ENCODE measurements around the gene MAGI2. TPM values are rescaled to one million over a fixed set of nuclear protein-coding genes. Genes with fewer than 3 reads are reported as not detected.
"Not testable (repeated sequence)": the region's sequence is repeated elsewhere in the genome, so short reads cannot be mapped to it uniquely, and the experiment has no call there.

MAGI2 gene
- total and polyA plus RNA-seq, 8 donors: 1.3 to 4.0 (median 2.0) TPM

DNA sequence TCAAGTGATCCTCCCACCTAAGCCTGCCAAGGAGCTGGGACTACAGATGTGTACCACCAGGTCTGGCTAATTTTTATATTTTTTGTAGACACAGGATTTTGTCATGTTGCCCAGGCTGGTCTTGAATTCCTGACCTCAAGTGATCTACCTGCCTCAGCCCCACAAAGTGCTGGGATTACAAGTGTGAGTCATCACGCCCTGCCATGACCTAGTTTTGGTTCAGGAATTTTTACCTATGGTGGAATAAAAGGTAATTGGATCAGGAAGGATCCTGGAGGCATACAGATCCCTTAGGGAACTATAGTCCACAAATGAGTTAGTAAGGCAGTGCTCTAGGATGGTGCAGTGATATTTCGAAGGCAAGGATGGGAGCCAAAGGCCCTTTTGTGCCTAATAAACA, 937.0 kb downstream of the MAGI2 start:
- Histone ChIP-seq H3K4me3 (no peak overlapping the region), H3K4me1 (no peaks in the 10 kb centered on the region), H3K27me3 (no peaks in the 10 kb centered on the region), H3K36me3 (no peaks in the 10 kb centered on the region), H3K27ac (no peak overlapping the region), H3K9me3 (no peaks in the 10 kb centered on the region)
- TF ChIP-seq, protein P1, sequence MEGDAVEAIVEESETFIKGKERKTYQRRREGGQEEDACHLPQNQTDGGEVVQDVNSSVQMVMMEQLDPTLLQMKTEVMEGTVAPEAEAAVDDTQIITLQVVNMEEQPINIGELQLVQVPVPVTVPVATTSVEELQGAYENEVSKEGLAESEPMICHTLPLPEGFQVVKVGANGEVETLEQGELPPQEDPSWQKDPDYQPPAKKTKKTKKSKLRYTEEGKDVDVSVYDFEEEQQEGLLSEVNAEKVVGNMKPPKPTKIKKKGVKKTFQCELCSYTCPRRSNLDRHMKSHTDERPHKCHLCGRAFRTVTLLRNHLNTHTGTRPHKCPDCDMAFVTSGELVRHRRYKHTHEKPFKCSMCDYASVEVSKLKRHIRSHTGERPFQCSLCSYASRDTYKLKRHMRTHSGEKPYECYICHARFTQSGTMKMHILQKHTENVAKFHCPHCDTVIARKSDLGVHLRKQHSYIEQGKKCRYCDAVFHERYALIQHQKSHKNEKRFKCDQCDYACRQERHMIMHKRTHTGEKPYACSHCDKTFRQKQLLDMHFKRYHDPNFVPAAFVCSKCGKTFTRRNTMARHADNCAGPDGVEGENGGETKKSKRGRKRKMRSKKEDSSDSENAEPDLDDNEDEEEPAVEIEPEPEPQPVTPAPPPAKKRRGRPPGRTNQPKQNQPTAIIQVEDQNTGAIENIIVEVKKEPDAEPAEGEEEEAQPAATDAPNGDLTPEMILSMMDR (IDR thresholded peaks at IDR 0.05): no peak
- ATAC-seq (no peak), DNase-seq (no peak), FAIRE-seq (no peak)
- intact Hi-C loops (cut with DNase I): no loop called here
- WGBS, 2 donors: 87 to 98% methylated on average over 2 of the region's 2 CpGs

DNA sequence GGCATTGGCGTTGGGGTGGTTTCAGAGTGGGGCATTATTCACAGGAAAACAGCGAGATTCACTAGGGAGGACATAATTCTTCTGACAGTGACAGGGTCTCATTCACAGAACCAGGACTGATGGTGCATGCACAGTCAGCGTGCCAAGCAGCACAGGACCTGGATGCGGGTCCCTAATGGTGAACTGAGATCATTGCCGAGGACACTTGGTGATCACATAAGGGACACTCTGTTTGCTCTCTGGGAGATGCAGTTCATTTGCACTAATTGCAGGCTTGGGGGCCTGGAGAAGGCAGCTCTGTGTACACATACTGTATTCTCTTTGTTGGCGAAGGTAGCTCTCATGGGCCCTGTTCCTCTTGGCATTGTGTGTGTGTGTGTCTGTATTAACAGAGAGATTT, 938.8 kb downstream of the MAGI2 start:
- FAIRE-seq: no peak
- no peaks in the 10 kb centered on the region for H3K9me3 ChIP-seq
- DNase-seq: no peak
- no peak overlapping the region for H3K4me3 ChIP-seq
- H3K36me3 ChIP-seq: no peaks in the 10 kb centered on the region
- H3K27me3 ChIP-seq: peaks cover 0 to 3% (median 0%) of the 10 kb centered on the region in 4 donors
- no peaks in the 10 kb centered on the region for H3K4me1 ChIP-seq
- TF ChIP-seq, protein P1 (IDR thresholded peaks at IDR 0.05): no peak
- no peak overlapping the region for H3K27ac ChIP-seq
- intact Hi-C loops (cut with DNase I): no loop called here
- ATAC-seq: no peak
- WGBS, 2 donors: 89 to 91% methylated on average over 6 of the region's 6 CpGs

DNA sequence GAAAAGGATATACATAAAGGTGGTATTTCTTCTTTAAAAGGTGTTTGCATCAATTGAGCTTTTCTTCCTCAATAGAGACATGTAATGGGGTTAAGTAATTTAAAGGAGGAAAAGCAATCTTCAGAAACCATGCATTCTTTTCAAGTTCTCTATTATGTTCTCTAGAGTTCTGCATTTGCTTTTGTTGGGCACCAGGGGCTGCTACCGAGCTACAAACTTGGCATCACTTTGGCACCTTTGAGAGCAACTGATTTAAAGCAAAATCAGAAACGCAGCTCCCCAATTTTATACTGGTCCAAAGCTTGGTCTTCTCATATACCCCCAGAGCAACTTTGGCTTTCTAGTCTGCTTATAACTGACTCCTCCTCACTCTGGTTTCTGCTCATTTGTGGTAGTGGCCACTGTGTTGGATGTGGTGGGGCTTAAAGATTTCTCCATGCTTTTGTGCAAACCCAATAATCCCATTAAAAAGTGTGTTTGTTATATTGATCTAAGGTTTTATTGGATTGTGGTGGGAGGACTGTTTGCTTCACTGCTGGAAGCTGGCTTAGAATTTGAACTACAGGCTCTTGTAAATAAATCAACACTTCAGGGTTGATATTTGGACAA, 942.8 kb downstream of the MAGI2 start:
- no peaks in the 10 kb centered on the region for H3K9me3 ChIP-seq
- intact Hi-C loops (cut with DNase I): no loop called here
- peak in 4 of 6 donors; percentile 15 to 43 (median 32) for DNase-seq
- no peaks in the 10 kb centered on the region for H3K4me1 ChIP-seq
- peaks cover 0 to 4% (median 0%) of the 10 kb centered on the region in 4 donors for H3K27me3 ChIP-seq
- 1 to 6% methylated on average over 2 of the region's 2 CpGs for WGBS, 2 donors
- no peaks in the 10 kb centered on the region for H3K36me3 ChIP-seq
- TF ChIP-seq, protein P1 (IDR thresholded peaks at IDR 0.05): peak in 3 of 4 donors; percentile 32 to 44 (median 35)
- peak; percentile 61 to 89 (median 74) for ATAC-seq
- H3K4me3 ChIP-seq: no peak overlapping the region
- FAIRE-seq: no peak
- H3K27ac ChIP-seq: no peak overlapping the region

DNA sequence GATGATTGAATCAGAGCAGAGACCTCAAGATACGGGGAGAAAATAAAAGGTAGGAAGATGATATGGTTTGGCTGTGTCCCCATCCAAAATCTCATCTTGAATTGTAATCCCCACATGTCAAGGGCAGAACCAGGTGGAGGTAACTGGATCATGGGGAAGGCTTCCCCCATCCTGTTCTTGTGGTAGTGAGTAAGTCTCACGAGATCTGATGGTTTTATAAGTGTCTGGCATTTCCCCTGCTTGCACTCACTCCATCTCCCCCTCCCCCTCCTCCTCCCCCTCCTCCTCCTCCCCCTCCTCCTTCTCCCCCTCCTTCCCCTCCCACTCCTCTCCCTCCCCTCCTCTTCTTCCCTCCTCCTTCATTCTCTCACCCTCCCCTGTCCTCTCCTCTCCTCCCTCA, 950.2 kb downstream of the MAGI2 start:
- H3K27ac ChIP-seq; DNase-seq; H3K4me3 ChIP-seq; H3K27me3 ChIP-seq; H3K4me1 ChIP-seq; H3K9me3 ChIP-seq; H3K36me3 ChIP-seq; FAIRE-seq; ATAC-seq; intact Hi-C loops (cut with DNase I): not testable (repeated sequence)
- 88 to 99% methylated on average over 2 of the region's 2 CpGs for WGBS, 2 donors

DNA sequence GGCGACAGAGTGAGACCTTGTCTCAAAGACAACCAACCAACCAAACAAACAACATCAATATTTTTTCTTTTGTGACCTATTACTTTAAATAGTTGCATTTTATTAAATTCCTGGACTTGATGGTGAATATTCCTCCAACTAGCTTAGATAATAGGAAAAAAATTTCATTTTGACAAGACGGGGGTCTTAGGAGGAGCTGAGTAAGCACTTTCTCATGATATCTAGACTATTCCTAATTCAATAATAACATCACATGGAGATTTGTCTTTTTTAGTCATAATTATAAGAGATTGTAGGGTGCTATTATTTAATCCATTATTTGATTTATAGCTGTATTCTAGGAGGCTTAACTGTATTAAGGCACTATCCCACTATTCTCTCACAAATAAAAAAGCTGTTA, 952.4 kb downstream of the MAGI2 start:
- FAIRE-seq: no peak
- Histone ChIP-seq H3K4me3 (no peak overlapping the region), H3K9me3 (no peaks in the 10 kb centered on the region), H3K27me3 (no peaks in the 10 kb centered on the region), H3K4me1 (no peaks in the 10 kb centered on the region), H3K27ac (no peak overlapping the region), H3K36me3 (no peaks in the 10 kb centered on the region)
- ATAC-seq: no peak
- no peak for DNase-seq
- 93 to 94% methylated on average over 2 of the region's 2 CpGs for WGBS, 2 donors
- intact Hi-C loops (cut with DNase I): no loop called here
- TF ChIP-seq, protein P1 (IDR thresholded peaks at IDR 0.05): no peak

Data from pancreas (tissue), 10 donors.